Transverse colon (tissue), 3 donors: Measurements from ENCODE around the gene RSPRY1.

Experiments
- CTCF ChIP-seq, 5 experiments: fragments of 200-600 bp in 3 of 5; fragments of 450-650 bp in 2 of 5; sonication (generic) in 3 of 5; IDR thresholded peaks; 1 replicate in 2 of 5; 2 replicates in 3 of 5; pipeline ENCODE4 v1.5.1; 2016 to 2017; ENCODE audit warnings: antibody characterized with exemption in 5 of 5, inconsistent platforms in 3 of 5, mild to moderate bottlenecking in 2 of 5, moderate library complexity in 1 of 5
- EP300 ChIP-seq: sonication (generic); formaldehyde crosslinking; IDR thresholded peaks from one replicate; pipeline ENCODE4 v1.6.1; 2017; ENCODE audit warnings: antibody characterized with exemption, low read depth
- POLR2A ChIP-seq: fragments of 450-650 bp; IDR thresholded peaks from one replicate; pipeline ENCODE4 v1.6.1; 2016; ENCODE audit warnings: antibody characterized with exemption, mild to moderate bottlenecking, moderate library complexity

- TF ChIP-seq CTCF (IDR thresholded peaks at IDR 0.05) (no peak), POLR2A (peak; percentile 23), EP300 (no peak)
Measured at GRCh38 chr16:57264950-57265371, 78.8 kb downstream of the RSPRY1 start.
